NCI-H2196 (cell line): ENCODE results near the gene NUDT14.

Experiments used
- DNase-seq: peaks from one replicate; lab custom pipeline; 2025; ENCODE audit not compliant: unreplicated experiment; lab: John Stamatoyannopoulos, UW

Gene NUDT14

GRCh38 chr14:105136401-105137322 lies 44.5 kb downstream of the NUDT14 start:
- no peak for DNase-seq

DNA sequence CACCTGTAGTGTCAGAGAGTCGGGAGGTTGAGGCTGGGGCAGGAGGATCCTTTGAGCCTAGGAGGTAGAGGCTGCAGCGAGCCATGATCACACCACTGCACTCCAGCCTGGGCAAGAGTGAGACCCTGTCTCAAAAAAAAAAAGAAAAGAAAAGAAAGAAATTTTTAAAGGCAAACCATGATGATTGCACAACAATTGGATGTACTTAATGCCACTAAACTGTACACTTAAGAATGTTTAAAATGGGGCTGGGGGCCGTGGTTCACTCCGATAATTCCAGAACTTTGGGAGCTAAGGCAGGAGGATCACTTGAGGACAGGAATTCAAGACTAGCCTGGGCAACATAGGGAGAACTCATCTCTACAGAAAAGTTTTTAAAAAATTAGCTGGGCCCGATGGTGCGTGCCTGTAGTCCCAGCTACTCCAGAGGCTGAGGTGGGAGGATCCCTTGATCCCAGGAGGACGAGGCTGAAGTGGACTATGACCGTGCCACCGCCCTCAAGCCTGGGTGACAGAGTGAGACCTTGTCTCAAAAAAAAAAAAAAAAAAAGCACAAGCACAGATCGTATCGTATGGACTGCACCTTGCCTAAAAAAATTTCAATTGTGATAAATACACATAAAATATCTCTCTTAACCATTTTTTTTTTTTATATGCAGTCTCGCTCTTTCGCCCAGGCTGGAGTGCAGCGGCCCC lies 45.3 kb downstream of the NUDT14 start:
- no peak for DNase-seq

- DNase-seq, result no peak
Measured at GRCh38 chr14:105132921-105133654, 48.0 kb downstream of the NUDT14 start.

DNA sequence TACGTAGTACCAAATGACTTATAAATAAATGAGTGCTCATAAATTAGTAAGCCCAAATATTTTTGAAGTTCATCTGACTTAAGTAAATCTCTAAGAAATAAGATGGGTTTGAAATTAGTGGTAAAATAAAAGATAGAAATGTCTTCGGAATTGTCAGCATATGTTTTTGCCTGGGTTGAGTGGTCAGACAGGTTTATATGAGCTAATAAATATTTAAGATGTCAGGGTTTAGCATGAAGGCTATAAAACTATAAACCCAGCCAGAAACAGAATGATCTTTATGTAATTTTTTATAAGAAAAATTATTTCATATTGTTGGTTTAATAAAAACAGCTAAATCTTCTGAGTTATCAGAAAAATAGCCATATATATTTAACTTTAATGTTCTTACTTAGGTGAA lies 49.9 kb downstream of the NUDT14 start:
- DNase-seq, result no peak

DNA sequence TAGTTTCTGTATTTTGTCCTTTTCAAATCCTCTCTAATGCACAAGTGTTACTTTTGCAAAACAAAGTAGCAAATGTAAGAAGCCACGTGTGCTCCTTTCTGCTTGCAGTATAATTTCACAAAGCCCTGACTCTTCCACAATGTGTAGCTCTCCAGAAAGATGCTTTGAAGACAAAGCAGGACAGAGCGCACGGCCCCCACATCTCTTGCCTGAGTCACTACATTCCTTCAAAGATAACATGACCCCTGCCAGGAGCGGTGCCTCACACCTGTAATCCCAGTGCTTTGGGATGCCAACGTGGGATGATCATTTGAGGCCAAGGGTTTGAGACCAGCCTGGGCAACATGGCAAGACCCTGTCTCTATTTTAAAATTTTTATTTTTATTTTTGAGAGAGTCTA lies 53.1 kb downstream of the NUDT14 start:
- DNase-seq, result no peak

DNA sequence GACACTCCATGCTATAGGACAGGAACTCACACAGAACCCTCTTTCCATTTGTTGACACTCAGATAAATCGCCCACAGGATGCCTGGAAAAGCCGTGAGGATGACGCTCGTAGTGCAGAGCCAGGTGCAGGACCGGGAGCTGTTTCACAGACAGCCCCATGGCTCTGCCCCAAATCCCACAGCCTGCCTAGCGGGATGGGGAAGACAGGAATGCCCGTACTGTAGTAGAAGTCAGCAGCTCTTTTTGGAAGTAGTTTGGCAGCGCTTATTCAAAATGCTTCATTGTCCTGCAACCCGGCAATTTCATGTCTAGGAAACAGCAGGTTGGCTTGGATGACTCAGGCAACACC lies 54.2 kb downstream of the NUDT14 start:
- DNase-seq, result no peak

DNA sequence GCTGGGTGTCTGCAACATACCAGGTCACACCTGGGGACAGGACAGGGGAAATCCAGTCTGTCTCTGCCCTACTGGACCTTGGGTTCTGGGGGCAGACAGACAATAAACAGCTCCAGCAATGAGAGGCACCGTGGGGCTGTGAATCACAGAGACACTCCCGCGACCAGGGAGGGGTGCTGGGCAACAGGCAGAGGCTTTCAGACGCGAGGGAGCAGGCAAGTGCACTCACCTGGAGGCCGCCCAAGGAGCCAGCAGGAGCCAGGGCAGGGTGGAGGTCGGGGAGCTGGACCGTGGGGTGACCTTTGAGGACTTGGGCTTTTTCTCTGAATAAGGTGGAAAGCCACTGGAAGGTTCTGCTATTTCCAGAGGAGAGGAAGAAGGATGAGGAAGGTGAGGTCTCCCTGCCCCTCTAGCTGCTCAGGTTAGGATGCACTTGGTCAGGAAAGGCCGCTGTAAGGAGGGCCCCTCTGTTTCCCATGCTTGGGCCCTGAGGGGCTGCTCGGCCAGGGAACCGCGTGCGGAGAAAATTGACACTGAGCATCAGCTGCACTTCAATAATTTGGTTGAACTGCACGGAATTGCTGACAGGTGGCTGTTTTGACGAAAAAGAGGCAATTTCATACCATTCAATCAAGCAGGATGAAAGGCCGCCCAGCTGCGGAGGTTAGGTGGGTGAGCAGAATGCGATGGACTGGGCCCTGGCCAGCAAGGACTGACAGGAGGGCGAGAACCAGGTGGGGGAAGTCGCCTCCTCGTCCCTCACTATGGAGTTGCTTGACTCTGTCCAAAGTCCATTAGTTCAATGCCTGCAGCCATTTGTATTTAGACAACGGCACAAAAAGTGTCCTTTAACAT lies 54.8 kb downstream of the NUDT14 start:
- no peak for DNase-seq

- no peak for DNase-seq
Measured at GRCh38 chr14:105124823-105125222, 56.3 kb downstream of the NUDT14 start.

DNA sequence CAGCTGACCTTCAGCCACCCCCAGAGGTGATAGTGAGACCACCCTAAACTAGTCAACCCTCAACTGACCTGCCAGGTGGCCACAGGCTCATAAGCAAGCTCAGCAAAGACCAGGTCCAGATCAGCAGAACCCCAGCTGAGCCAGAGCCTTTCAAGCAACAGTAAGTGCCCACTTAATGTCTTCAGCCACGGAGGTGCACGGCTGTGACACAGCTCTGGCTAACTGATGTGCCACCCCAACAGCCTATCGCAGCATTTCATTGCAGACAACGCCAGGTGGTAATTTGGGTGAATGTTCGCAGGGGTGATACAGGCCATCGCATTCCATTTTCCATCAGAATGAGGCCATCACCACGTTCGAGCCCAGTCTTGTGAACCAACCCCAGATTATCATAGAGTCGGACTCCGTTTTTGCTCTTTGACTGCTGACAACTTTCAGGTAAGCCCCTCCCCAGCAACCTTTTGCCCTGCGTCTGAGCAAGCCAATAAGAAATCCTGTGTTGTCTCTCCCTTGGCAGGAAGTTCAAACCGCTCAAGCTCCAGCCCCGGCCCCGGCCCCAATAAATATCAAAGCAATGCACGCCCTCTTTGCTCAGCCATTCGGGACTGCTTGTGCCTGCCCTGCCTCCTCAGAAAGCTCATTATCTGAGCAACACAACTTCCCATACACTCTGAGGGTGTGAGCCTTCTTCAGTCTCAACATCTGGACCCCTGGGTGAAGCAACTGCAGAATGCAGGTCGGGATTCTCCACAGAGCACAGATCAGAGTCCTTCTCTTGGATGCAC lies 56.9 kb downstream of the NUDT14 start:
- no peak for DNase-seq

DNA sequence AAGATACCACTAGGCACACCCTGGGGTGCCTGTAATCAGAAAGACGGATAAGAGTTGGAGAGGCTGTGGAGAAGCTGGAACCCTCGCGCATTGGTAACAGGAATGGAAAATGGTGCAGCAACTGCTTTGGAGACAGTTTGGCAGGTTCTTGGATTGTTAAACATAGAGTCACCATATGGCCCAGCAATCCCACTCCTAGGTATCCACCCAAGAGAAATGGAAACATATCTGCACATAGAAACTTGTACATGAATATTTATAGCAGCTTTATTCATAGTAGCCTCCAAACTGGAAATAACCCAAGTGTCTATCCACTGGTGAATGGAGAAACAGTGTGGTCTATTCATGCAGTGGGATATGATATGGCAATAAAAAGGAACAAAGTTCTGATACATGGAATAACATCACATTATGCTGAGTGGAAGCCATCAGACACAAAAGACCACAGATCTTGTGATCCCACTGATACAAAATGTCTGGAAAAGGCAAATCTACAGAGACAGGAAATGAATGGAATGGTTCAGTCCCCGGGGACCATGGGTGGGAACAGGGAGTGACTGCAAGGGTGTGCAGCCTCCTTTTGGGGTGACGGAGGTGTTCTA lies 57.9 kb downstream of the NUDT14 start:
- DNase-seq, result no peak
